NCI-H2227 treated with DMSO at 0.1 percent for 48 hours (cell line): ENCODE measurements around the gene DRG1.
"Not testable (repeated sequence)": the region's sequence is repeated elsewhere in the genome, so short reads cannot be mapped to it uniquely, and the experiment has no call there.

Experiments used
- DNase-seq: peaks from one replicate; lab custom pipeline; 2025; lab: John Stamatoyannopoulos, UW

DRG1 gene

DNA sequence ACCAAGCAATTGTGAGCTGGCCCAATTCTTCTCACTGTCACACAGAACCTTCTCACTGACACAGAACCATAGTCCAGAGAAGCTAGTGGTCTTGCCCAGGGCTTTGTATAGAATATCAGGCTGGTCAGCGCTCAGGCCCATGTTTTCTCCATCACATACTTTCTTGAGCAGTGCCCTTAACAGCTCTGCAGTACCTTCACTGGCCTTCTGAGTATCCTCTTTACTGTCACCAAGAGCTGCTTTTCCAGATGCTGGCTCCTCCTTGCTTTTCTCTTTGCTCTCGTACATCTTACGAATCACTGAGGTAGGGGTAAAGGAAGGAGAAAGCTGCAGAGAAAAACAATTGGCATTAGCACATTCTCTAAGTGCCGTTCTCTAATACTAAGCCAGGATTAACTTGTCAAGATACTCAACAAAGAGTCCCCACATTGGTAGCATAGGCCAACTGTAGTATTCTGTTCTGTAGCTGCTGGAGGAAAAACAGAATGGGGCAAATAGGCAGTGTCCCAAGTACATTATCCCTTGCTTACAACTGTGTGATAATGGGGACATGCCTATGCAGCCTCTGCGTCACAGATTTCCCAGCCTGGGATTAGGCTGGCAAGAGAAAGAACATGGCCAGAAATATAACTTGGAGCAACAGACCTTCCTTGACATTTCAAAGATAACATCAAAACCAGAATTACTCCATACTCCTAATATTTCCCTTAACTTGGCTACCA lies 43.5 kb downstream of the DRG1 start:
- no peak for DNase-seq

DNA sequence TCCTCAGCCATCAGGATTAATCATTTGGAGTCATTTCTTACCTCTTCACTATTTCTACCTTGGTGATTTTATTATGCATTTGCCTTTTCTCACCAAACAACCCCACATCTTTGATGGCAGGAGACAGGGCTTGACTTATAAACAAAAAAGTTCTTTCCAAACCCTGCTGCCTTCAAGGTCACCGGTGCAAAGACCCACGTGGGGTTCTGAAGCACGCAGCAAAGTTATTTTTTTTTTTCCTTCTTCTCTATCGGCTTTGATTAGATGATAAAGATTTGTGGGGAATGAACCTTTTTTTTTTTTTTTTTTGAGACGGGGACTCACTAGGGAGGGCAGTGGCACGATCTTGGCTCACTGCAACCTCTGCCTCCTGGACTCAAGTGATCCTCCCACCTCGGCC lies 44.1 kb downstream of the DRG1 start:
- DNase-seq: no peak

DNA sequence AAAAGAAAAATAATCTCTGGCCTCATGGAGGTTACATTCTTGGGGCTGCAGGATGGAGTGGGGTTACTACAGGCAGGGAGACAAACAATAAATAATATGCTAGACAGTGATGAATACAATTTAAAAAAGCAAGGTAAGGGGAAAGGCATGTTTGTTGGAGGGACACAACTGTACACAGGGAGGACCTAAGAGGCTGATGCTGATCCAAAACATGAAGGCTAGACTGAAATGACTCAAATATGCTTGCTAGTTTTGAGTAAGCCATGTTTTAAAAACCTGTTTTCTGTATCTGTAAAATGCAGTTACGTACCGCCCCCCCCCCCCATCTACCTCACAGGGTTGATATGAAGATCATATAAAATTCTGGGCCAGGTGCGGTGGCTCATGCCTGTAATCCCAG lies 46.2 kb downstream of the DRG1 start:
- DNase-seq: no peak

DNA sequence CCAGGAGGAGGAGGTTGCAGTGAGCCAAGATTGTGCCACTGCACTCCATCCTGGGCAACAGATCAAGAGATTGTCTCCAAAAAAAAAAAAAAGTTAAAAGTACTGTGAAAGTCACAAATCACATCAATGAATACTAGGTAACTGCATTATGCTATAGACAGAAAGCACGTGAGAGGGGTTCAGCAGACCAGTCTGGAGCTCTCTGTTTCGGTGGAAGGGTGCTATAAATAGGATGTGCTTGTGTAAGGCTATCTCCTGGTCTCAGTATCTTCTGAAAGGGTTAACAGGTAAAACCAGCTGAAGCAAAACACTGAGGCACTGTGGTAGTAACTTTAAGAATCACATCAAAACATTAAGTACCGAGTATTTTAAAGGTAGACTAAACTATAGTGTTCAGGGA lies 46.8 kb downstream of the DRG1 start:
- no peak for DNase-seq

DNA sequence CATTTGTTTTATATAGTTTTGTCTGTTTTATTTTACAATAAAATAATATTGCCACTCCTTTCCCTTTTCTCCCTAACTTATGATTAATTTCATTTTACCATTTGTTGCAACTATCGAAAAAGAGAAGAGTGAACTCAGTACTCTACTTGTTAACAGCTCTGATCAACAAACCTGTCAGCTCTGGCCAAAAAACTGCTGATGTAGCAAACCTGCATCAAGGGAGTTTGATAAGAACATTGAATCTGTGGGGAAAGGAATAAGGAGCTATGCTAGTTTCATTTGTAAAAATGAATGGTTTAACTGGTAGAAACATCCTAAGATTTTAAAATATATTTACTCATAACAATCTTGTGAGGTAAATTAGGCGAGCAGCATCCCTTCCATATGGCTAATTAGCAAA lies 47.4 kb downstream of the DRG1 start:
- DNase-seq: no peak

DNA sequence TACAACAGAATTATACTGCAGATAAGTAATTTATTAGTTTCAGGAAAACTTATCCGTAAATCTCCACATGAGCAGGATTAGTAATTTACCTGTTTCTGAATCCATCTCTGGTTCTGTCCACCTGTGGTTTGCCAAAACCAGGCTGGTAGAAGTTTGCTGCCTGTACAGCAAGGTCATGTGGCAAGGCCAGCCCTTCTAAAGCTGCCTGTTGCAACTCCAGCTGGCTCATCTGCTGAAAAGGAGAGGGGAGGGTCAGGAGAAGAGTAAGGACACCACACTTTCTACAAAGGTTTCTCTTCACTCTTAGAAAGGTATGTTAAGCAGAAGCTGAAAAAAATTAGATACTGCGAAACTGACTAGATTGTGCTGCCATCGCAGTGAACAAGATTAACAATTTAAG lies 47.9 kb downstream of the DRG1 start:
- DNase-seq: no peak

DNA sequence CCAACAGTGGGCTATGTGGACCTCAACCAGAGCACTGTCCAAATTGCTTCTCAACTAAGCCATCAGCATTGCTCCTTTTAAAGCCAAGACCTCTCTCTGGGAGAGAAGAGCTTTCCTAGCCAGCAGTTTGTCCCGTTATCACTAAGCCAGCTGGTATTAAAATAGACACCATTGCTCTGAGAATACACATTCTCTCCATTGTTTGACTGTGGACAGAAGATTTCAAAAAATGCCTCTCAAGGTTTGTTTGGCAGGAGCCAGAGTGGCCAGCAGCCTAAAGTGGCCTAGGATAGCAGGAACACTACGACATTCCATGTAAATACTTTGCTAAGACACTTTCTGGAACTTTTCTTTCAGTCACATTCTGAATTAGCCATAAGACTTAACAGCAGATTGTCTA lies 49.0 kb downstream of the DRG1 start:
- DNase-seq: no peak

DNA sequence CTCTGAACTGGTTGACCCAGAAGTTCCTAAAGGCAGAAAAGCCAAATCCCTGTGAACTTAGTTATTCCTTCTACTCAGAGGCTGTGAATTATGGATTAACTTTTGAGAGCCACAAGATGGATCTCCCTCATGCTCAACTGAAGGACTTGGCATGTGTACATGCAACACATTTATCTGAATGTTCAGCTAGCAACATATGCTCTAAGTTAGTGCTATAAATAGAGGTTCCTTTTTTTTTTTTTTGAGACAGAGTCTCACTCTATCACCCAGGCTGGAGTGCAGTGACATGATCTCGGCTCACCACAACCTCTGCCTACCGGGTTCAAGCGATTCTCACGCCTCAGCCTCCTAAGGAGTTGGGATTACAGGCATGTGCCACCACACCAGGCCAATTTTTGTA lies 50.1 kb downstream of the DRG1 start:
- no peak for DNase-seq

DNA sequence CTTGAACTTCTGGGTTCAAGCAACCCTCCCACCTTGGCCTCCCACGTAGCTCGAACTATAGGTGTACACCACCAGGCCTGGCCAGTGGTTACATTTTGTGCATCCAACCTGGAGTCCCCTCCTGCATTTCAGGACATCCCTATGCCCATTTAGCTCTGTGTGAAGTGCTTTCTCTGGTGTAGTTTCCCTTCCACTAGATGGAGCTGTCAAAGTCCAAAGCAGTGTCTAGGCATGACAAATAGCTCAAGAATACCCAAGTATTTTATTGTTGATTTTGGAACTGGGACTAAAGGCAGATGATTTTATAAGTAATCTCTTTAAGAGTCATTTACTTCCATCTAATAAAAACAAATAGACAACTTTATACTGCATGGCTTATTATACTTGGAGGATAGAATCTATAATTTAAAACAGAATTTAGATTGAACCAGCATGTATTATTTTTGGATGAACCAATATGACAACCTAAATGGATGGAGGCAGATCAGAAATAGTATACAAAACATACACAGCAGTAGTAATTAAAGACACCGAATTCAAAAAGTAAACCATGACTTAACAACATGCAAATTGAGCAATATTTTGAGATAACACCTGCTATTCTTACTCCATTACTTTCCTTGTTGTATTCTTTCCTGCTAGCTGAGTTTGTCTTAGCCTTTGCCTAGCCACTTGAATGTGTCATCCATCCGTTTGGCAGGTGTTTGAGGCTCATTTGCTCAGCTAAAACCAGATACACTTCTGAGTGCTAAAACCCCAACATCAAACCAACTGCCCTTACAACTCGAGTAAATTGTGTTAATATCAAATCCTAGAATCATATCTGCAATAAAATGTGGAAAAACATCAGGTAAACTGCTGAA lies 52.5 kb downstream of the DRG1 start:
- DNase-seq: no peak

DNA sequence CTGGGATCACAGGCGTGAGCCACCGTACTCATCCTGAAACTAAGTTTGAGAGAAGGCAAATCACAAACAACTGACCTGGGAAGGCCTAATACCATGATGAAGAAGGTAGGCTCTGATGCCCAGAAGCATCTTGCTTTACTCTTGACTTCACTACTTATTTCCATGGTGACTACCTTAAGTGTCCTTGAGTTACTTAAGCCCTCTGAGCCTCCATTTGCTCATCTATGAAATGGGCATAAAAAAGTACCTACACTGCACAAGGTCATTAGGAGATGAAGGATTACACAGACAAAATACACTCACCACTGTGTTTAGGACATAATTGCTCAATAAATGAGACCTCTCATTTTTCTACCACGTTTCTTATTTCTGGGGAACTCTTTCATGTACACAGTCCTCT lies 62.3 kb downstream of the DRG1 start:
- no peak for DNase-seq

DNA sequence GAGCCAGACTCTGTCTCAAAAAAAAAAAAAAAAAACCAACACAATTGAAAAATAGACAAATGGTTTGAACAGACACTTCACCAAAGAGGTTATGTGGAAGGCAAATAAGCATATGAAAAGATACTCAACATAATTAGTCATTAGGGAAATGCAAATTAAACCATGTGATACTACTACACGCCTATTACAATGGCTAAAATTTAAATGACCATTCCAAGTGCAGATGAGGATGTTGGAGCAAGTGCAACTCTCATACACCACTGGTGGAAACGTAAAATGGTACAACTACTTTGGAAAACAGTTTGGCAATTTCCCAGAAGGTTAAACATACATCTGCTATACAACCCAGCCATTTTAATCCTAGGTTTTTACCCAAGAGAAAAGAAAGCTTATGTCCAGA lies 65.9 kb downstream of the DRG1 start:
- no peak for DNase-seq

DNA sequence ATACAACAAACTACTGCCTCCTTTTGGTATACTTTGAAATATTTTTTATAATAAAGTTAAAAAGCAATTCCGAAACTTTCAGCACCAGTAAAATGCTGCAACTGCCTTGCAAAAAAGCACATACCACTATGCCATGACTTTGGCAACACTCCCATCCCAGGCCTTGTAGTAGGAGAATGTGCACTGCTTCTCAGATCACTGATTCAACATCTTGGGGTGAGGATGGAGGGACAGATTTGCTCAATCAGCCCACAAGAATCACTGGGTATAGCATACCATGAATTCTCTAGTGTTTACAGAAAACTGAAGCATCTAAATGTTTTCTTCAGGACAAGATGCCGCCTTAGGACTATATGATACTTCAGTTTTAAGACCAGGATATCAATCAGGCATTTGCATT lies 75.3 kb downstream of the DRG1 start:
- no peak for DNase-seq

DNA sequence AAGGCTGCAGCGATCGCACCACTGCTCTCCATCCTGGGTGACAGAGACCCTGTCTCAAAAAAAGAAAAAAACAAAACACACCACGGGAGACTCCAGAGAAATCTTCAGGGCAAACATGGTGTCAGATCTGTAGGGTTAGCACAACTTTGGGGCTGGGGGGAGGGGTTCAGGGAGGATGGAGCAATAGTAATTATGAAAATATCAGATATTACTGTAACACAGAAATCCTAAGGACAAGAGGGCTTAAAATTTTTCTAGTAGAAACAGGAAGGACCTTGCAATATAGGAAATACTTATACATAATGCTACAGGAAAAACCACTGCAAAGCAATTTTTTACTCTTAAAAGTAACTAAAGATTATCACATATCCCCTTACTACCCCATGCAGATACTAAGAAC lies 76.4 kb downstream of the DRG1 start:
- DNase-seq: no peak

DNA sequence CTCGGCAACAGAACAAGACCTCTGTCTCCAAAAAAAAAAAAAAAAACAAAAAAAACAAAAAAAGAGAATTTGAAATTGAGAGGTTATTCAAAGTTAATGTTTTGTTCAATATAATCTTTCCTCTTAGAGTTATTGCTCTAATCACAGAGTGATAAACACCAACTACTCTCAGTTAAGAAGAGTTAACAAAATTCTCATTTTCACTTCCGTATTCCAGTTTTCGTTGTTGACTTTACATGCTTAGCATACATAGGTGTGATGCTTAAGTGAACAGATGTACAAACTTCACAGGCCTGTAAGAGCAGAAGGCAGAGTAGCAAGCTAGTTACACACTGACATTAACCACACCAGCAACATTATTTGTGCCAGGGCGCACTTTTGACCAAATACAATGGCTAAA lies 77.9 kb downstream of the DRG1 start:
- no peak for DNase-seq

DNA sequence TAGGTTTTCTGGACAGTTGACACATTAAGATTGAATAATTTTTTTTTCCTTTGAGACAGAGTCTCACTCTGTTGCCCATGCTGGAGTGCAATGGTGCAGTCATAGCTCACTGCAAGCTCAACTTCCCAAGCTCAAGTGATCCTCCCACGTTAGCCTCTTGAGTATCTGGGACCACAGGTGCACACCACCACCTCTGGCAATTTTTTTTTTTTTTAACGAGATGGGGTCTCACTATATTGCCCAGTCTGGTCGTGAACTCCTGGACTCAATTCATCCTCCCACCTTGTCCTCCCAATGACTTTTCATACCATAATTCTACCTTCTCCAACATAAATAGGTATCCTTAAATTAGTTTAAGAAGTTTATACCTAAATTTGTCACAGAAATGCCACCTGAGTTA lies 81.7 kb downstream of the DRG1 start:
- no peak for DNase-seq

DNA sequence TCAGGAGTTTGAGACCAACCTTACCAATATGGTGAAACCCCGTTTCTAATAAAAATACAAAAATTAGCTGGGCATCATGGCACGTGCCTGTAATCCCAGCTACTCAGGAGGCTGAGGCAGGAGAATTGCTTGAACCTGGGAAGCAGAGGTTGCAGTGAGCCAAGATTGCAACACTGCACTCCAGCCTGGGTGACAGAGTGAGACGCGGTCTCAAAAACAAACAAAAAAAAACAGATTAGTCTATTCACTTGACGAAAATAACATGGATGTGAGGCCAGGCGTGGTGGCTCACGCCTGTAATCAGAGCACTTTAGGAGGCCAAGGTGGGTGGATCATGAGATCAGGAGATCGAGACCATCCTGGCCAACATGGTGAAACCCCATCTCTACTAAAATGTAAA lies 83.1 kb downstream of the DRG1 start:
- DNase-seq: not testable (repeated sequence)
